NCI-H2196 (cell line): ENCODE data around the gene ITPR2.

Experiments used
- DNase-seq: peaks from one replicate; lab custom pipeline; 2025; ENCODE audit not compliant: unreplicated experiment; lab: John Stamatoyannopoulos, UW

The ITPR2 gene

GRCh38 chr12:26429070-26429691 lies 403.8 kb downstream of the ITPR2 start:
- no peak for DNase-seq

GRCh38 chr12:26428420-26428819 lies 404.6 kb downstream of the ITPR2 start:
- DNase-seq = no peak

GRCh38 chr12:26426652-26427051 lies 406.3 kb downstream of the ITPR2 start:
- no peak for DNase-seq

GRCh38 chr12:26425587-26426260 lies 407.3 kb downstream of the ITPR2 start:
- DNase-seq = no peak

- DNase-seq = no peak
Observed at GRCh38 chr12:26422839-26423398, 410.1 kb downstream of the ITPR2 start.

DNA sequence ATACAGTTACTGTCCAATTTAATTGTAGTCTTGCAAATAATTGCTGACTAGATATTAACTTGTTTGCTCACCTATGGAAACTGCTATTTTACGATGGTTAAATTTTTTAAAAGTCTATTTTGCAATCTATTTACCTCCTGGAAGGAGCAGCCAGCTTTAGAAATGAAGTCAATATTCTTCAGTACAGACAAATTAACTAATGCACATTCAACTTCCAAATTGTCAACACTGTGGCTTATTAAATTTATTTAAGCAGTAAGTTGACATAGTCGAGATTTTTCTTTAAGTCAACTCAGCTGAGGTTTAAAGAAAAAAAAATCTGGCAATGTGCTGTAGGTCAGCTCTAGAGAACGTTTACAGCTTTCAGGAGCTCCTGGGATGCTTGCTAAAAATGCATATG lies 416.4 kb downstream of the ITPR2 start:
- DNase-seq = no peak

- DNase-seq = no peak
Observed at GRCh38 chr12:26410689-26411088, 422.3 kb downstream of the ITPR2 start.

GRCh38 chr12:26406813-26407212 lies 426.2 kb downstream of the ITPR2 start:
- DNase-seq = no peak

GRCh38 chr12:26406391-26406790 lies 426.6 kb downstream of the ITPR2 start:
- no peak for DNase-seq

GRCh38 chr12:26403601-26404000 lies 429.4 kb downstream of the ITPR2 start:
- no peak for DNase-seq

DNA sequence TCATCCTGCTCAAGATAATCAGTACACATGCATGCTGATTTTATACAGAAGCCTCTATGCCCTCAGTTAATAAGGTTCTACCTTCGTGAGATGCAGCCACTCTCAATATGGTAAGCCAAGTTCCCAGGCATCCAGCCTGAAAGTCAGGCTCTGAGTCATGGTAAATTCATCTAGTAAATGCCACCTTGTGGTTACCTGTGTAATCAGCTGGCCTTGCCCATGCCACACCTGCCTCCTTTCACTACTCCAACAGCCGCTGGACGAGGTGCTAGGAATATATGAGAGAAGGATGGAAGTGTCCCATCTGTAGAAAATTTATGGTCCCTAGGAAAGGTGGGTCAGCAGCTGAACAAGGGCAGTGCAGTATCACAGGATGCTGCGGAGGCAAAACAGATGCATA lies 430.3 kb downstream of the ITPR2 start:
- DNase-seq = peak; percentile 72

GRCh38 chr12:26401874-26402273 lies 431.1 kb downstream of the ITPR2 start:
- DNase-seq = no peak

DNA sequence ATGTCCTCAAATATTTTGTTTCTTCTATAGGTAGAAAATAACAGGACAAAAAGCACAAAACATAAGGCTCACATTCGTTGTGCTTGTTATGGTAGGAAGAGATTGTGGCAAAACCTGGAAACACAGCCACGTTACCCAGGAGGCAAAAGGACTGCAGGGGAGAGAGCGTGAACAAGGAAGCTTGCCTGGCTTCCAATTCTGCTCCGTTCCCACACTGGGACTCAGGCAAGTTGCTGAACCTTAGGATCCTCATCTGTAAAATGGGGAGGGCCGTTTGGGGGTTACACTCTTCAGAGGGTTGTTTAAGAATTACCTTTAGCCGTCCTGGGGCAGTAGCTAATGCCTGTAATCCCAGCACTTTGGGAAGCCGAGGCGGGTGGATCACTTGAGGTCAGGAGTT lies 432.4 kb downstream of the ITPR2 start:
- DNase-seq = no peak

DNA sequence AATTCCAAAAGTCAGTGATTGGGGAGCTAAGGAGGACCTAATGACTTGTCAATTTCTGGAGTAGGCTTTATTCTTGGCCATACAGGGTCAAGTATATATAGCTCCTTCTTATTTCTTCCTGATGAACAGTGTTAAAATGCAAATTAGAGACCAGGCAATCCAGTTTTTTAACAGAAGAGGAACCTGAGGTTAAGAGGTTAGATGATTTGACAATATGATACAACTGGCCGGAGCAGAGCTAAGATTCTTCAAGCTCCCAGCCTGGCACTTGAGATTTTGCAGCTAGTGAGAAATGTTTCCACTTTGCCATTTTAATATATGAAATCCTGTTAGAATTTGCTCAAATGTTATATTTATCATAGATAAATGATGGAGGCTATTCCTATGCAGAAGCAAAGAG lies 433.6 kb downstream of the ITPR2 start:
- no peak for DNase-seq

GRCh38 chr12:26396402-26396801 lies 436.6 kb downstream of the ITPR2 start:
- no peak for DNase-seq

DNA sequence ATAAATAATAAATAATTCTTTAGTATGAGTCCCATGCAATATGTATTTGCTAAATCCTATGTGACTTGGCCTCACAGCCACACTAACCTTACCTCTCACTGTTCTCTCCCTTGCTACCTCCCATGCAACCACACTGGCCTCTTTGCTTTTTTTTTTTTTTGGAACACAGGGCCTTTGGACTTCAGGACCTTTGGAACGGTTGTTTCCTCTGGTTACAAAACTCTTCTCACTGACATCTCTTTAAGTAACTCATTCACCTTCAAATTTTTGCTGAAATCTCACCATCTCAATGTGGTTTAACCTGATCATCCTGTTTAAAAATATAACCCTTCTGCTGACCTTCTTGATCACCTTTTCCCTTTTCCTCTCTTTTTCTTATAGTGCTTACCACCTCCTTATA lies 443.7 kb downstream of the ITPR2 start:
- no peak for DNase-seq

DNA sequence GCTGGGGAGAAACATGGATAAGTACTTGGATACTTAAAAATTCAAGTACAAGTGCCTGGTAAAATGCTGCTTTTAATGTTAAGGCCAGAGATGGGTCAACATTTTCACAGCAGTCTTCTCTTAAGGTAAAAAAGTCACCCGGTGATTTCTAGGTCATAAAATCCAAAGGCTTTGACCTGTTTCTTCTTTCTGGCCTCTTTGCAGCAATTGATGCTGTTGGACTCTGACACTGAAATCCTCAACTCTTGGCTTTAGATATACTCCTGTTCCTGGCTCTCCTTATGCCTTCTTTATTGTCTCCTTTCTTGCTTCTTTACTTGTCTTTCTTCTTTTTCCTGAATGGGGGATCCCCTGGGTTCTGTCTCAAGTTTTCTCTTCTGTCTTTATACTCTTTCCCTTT lies 448.5 kb downstream of the ITPR2 start:
- no peak for DNase-seq

DNA sequence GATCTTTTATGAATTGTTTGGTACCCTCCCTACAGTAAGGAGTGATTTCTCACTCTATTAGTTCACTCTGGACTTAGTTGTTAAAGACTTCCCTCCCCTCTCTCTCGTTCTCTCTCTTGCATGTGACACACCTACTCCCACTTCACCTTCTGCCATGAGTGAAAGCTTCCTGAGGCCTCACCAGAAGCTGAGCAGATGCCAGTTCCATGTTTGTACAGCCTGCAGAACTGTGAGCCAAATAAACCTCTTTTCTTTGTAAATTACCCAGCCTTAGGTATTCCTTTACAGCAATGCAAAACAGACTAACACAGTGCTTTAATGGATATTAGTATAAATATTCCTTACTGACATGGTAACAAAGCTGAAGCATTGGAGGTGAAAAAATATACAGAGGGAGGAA lies 450.0 kb downstream of the ITPR2 start:
- no peak for DNase-seq

DNA sequence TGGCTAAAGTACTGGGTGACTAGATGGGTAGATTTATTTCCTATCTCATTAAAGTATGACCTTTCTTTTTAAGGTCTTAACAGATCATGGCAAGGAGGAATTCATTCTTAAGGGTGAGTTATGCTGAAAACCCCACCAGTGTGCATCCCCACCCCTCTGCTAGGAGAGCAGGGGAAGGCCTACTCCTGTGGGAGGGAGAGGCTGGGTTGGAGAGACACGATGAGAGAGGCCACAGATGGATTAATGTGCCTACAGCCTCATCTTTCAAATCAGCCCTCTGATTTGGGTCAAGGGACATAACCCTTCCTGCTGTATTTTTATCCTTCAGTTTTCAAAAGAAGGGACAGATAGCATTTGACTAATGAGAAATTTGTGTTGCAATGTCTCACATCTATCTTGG lies 452.1 kb downstream of the ITPR2 start:
- no peak for DNase-seq

DNA sequence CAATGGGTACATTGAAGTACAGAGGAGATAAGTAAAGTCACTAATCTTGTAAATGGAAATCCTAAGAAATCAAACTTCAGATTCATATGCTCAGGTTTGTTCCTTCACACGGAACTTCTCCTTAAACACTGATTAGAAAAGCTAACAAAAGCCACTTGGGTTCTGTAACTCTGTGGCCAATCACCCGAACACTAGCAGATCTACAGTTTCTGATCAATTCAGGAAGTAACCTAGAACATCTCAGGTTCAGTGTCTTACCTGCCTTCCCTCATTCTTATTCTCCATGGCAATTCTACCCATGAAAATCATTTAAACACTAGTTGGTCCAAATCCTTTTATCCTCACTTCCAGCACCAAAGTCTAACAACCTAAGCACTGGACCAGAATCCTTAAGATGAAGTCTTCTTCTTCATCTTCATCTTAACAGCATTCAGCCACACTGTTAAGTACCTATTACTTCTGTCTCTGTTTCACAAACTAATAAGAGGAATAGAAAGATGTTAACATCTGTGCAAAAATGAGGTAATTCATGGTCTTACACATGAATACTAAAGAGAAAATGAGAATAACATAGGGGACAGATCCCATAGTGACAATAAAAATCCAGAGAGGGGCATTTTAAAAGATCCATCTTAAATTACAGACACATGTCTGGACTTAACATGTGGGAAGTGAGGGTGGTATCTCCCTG lies 453.1 kb downstream of the ITPR2 start:
- DNase-seq = no peak

DNA sequence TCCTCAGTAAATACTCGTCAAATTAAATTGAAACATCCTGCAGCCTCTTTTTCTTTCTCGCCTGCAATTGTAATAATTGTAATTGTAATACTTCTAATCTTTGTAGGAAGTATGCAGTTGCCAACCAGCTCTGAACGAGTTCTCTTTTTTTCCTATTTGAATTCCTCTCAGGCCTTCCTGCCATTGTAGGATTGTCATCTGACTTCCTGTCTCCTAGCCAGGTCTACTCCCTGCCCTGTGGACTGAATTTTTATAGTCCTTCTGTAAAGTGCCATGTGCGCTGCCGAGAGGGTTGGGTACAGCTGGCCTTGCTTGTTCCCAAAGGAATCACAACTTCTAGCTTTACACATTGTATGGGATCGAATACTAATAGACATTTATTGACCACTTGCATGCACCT lies 454.3 kb downstream of the ITPR2 start:
- no peak for DNase-seq
